GM21723 (cell line): ENCODE results near the gene TMEM184A.

Experiments used
- ATAC-seq: cut with Tn5 transposase; IDR thresholded peaks from one replicate; pipeline ENCODE4 v1.9.1; 2021; ENCODE audit warnings: mild to moderate bottlenecking, moderate library complexity; ENCODE audit not compliant: unreplicated experiment

Gene TMEM184A

GRCh38 chr7:1569016-1569415 lies 13.0 kb upstream of the TMEM184A start:
- ATAC-seq, result no peak

GRCh38 chr7:1567896-1568510 lies 12.0 kb upstream of the TMEM184A start:
- ATAC-seq, result no peak

GRCh38 chr7:1567049-1567771 lies 11.2 kb upstream of the TMEM184A start:
- ATAC-seq, result no peak

DNA sequence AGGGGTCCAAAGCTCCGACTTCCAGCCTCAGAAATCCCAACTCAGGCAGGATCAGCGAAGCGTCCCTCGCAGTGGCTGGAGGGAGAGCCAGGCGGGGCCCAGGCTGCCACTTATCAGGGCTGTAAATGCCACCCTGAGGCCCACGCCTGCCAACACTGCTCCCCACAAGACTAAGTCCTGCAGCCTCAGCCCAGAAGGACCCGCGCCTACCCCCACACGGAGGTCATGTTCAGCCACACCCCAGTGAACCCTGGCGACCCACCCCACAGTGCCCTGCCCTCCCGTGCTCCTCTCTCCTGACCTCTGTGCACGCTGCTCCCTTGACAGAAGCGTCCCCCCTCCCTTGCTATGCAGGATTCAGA lies 10.7 kb upstream of the TMEM184A start:
- ATAC-seq, result no peak

DNA sequence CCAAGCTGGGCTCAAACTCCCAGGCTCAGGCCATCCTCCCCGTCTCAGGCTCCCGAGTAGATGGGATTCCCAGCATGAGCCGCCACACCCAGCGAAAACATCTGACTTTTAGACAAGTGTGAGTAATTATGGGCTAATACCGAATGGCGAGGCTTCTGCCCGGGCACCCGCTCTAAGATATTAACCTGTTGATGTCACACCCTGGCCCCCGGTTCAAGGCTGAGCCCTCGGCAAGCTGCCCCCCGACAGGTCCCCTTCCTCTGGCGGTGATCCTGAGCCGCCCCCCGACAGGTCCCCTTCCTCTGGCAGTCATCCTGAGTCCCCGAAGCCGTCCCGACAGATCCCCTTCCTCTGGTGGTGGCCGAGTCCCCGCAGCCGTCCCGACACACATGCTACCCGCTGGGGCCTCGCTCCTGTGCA lies 8.6 kb upstream of the TMEM184A start:
- no peak for ATAC-seq

DNA sequence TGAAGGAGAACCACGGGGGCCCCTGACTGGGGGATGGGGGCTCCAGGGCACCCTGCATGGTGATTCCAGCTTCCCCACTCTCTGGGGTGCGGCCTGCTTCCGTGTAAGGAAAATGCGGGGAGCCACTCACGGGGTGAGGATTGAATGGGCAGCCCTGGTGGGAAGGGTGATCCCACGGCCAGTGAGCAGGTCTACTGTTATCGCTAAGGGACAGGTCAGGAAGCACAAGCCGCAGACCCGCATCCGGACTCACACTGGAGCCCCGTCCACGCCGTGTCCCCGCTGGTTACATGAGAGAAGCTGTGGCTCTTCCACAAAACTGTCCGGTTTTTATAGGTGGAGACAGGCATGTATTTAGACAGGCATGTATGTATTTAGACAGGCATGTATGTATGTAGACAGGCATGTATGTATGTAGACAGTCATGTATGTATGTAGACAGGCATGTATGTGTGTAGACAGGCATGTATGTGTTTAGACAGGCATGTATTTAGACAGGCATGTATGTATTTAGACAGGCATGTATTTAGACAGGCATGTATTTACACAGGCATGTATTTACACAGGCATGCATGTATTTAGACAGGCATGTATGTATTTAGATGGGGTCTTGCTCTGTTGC lies 8.1 kb upstream of the TMEM184A start:
- ATAC-seq, result no peak

GRCh38 chr7:1562597-1563051 lies 6.6 kb upstream of the TMEM184A start:
- ATAC-seq, result no peak

- no peak for ATAC-seq
These were observed 6.1 kb upstream of the TMEM184A start for GRCh38 chr7:1562116-1562515.

GRCh38 chr7:1561036-1561940 lies 5.3 kb upstream of the TMEM184A start:
- no peak for ATAC-seq

DNA sequence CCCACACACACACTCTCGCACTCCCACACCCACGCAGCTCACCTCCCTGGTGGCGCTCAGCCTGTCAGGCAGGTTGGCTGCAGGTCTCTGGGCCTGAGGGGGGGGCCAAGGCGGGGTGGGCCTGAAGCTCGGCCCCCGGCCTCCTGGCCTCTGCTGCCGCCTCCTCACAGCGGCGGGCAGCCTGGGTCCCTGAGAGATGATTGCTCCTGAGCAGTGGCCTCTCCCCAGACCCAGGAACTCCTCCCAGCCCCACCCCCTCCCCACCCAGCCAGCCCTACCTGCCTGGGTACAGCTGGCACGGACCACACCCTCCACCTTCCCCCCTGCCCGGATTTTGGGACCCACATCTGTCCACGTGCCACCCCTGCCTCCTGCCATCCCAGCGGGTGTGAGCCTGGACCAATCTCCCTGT lies 4.6 kb upstream of the TMEM184A start:
- ATAC-seq, result no peak

DNA sequence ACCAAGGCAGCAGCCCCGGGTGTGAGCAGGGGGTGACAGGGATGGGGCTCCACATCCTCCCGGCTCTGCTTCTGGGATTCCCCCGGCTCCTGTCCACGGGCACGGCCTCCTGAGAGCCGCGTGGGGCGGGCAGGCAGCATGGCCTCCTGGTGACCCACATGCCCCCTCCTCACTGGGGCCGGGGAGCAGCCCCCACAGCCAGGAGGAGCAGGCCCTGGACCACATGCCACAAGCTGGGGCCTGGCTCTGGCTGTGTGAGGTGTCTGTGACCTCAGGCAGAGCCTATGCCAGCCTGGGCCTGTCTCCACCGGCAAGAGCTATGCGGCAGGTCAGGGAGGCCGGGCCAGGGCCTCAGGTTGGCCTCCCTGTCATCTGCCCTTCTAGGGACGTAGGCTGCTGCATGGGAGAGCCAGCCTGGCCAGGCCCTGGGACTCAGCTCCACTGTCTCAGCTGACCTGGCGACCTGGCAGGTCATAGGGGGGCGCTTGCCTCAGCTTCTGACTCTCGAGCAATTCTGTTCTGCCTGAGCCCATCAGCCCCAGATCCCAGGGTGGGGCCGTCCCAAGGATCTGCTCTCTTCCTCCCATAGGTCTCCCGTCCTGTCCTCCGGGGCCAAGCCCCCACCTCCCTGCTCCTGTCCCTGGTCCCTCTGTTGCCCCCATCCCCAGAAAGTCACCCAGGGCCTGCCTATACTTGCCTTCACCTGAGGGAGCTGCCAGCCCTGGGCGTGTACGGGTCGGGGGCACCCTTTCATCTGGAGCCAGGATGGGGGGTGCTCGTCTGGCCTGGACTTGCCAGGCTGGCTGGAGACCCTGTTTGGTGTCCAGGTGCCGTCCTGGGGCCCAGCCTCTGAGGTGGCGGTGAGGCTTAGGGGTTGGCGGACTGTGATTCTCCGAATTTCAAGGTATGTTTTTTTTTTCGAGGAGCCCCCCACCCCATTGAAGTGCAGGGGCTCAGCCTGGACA lies 3.9 kb upstream of the TMEM184A start:
- ATAC-seq, result no peak

DNA sequence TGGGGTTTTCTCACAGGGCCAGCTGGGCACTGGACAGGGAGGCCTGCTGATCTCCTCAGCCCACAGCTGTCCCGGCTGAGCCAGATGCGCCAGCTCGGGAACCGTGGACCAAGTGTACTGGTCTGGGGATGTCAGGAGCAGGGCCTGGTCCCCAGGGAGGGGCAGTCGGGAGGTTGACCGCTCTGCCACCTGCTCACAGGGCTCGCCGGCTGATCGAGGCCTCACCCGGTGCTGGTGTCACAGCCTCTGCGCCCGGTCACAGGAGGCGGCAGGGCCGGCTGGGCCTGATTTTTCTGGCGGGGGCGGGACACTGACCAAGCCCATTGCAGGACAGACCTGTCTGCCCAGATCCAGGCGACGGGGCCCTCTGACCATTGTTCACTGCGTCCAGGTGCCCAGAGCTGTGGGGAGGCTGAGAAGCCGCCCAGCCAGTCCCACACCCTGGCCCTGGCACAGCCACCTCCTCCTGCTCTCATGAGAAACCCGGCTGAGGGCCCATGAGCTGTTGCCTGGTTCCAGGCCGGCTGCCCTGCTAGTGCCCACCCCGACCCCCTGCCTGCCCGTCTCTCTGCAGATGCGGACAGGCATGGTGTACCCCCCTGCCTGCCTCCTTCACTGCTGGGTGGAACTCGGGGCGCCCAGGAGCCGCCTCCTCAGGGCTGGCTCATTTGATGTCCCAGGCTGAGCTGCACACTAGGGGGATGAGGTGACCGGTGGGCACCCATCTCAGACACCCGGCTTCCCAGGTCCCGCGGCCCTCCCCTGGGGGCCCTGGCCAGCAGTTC lies 3.0 kb upstream of the TMEM184A start:
- ATAC-seq, result no peak

DNA sequence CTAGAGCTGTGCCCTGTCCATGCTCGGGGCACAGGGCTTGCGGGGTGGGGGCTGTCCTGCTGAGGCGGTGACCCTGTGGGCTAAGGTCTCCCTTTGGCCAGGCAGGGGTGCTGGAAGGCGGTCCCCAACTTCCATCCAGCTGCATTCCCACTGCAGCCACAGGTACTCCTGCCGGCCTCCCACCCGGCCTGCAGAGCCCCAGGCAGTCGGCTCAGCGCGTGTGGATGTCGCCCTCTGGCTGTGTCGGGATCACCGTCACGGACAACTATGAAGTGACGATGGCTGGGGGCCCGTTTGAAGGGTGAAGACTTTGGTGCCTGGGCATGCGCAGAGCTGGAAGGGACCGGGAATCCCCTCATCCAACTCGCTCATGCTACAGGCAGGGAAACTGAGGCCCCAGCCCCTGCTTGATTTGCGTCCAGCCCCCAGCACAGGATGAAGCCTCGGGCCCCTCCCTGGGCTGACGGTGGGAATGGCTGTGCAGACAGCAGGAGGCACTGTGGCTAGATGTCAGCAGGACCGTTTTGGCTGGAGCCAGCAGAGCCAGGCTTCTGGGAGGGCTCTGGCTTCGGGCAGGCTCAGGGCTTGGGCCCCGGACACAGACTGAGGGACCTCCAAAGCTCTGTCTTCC lies 2.3 kb upstream of the TMEM184A start:
- no peak for ATAC-seq

- ATAC-seq, result no peak
These were observed 1.8 kb upstream of the TMEM184A start for GRCh38 chr7:1557771-1558170.

GRCh38 chr7:1557006-1557405 lies 1.0 kb upstream of the TMEM184A start:
- no peak for ATAC-seq

GRCh38 chr7:1555046-1555812 lies 776 bp downstream of the TMEM184A start:
- no peak for ATAC-seq

GRCh38 chr7:1554333-1555045 lies 1.5 kb downstream of the TMEM184A start:
- no peak for ATAC-seq
